NCI-H510A (cell line): ENCODE measurements around the gene TREM2.
A peak's percentile ranks its signal among the peaks of the same experiment; 100 is the strongest.
"Not testable (repeated sequence)": the region's sequence is repeated elsewhere in the genome, so short reads cannot be mapped to it uniquely, and the experiment has no call there.

ENCODE experiments used
- DNase-seq: peaks from one replicate; lab custom pipeline; 2025; lab: John Stamatoyannopoulos, UW

The TREM2 gene

GRCh38 chr6:41153992-41154625 is 8.8 kb downstream of the TREM2 start, which contains the start of gene TREML1:
Gene TREML1, minus strand, starts transcription at chr6:41154347. Its CDS starts 59 bp downstream, at chr6:41154288.
- DNase-seq, result no peak

- DNase-seq, result no peak
These were observed 9.5 kb downstream of the TREM2 start for GRCh38 chr6:41153451-41153850.

DNA sequence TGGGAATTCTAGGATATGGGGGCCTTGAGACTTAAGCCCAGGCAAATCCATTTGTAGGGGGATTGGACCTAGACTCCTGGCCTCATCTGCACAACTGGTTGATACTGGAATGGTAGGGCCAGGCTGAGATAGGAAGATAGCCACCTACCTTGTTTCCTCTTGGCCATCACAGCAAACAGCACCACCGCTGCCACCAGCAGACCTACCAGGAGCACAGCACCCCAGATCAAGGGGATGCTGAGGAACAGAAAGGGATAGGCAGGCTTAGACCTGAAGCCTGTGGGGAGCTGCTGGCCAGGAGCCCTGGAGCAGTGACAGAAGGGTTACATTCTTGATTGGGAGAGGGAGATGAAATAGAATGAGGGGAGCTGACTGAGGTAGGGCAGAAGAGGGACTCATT is 12.2 kb downstream of the TREM2 start:
- no peak for DNase-seq

DNA sequence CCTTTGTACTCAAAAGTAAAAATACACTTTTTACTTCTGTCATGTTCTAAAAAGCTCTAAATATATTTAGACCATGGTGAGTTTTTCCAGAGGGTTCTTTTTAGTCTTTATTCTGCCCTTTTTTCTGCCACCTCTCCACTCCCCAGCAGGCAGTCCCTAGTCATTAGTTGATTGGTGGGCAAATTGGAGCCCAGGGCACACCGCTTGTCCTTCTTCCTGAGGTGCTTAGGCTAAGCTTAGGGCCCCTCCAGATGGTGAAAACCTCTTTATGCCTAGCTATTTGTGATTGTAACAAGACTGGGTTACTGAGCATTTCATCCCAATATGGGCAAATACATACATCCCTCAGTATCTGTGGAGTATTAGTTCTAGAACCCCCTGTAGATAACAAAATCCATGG is 15.0 kb downstream of the TREM2 start:
- DNase-seq, result no peak

GRCh38 chr6:41136911-41137310 is 26.0 kb downstream of the TREM2 start:
- DNase-seq, result no peak

DNA sequence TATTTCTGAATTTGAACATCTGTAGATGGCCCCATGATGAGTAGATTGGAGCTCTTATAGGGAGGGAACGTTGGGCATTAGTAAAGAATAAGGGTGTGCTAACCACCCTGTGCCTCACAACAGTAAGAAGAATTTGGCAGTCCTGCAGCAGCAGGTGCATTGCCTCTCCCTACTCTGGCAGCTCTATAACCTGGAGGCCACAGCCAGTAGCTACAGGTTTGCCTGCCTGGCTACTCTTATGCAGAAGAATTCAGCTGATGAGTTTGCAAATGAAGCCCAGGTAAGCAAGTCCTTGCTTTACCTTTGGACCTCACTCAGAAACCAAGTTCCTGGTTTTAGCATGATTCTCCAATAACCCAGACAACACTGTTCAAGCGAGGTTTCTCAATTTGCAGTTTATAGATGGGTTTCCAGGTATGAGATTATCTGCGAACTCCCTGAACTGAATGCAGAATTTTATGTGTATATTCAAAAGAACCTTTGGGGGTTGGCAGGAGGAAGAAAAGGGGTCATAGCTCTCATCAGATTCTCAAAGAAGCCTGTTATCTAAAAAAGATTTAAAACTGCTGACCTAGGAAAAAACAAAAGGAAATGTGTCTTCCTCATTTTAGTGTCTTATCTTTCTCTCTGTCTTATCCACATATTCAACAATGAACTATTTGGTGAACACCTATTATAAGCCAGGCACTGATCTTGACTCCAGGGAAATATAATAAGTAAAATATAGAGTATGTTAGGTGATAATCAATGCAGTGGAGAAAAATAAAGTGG is 27.7 kb downstream of the TREM2 start:
- DNase-seq, result no peak

GRCh38 chr6:41132254-41132653 is 30.7 kb downstream of the TREM2 start:
- no peak for DNase-seq

- no peak for DNase-seq
These were observed 37.6 kb downstream of the TREM2 start for GRCh38 chr6:41125282-41125681.

DNA sequence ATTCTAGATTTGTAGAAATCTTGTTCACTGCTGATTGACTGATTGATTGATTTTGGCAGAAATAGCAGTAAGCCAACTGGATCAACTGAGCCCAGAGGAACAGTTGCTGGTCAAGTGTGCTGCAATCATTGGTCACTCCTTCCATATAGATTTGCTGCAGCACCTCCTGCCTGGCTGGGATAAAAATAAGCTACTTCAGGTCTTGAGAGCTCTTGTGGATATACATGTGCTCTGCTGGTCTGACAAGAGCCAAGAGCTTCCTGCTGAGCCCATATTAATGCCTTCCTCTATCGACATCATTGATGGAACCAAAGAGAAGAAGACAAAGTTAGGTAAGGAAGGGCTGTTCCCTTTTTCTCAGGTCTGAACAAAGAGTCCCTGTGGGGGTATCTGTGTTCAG is 40.0 kb downstream of the TREM2 start:
- peak; percentile 79 for DNase-seq

DNA sequence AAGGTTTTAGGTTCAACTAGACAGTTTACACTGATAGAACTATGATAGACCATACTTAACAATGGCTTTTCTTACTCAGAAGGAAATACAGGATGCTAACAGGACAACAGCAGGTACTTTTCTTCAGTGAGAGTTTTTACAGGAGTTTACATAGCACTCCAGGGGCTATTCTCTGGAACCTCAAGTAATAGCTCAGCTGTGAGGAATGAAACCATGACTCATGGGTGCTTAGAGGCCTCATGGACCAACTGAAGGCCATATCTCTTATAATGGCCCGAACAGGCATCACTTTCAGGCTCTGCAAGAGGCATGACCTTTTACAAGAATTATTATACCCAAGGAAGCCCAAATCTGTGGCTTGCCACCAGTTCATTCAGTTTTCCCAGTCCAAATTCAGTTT is 40.5 kb downstream of the TREM2 start:
- peak; percentile 26 for DNase-seq

DNA sequence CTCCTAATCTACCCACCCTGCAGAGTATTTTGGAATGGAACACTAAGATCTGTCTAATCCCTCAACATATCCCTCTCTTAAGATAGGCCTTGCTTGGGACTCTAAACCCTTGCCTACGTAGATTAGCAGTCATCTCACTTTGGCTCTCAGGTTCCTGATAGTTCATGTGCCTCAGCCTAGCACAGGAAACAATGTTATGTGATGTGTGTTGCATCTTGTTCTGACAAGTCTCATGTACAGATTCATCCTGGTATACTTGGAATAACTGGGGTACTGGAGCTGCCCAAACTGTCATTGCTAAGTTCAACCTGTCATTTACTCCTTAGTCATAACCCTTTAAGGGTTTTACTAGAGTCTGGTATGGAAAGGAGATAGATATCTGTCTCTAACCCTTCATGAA is 42.9 kb downstream of the TREM2 start:
- DNase-seq, result no peak

GRCh38 chr6:41119508-41119907 is 43.4 kb downstream of the TREM2 start:
- no peak for DNase-seq

DNA sequence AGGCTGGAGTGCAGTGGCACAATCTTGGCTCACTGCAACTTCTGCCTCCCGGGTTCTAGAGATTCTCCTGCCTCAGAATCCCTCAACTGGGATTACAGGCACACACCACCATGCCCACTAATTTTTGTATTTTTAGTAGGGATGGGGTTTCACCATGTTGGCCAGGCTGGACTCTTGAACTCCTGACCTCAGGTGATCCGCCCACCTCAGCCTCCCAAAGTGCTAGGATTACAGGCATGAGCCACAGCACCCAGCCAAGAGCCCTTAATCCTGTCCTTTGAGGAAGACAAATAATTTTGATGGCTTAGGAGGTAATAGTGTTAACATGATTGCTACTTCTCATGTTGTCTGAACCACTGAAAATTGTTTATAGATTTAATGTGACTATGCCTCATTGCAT is 47.9 kb downstream of the TREM2 start:
- not testable (repeated sequence) for DNase-seq

DNA sequence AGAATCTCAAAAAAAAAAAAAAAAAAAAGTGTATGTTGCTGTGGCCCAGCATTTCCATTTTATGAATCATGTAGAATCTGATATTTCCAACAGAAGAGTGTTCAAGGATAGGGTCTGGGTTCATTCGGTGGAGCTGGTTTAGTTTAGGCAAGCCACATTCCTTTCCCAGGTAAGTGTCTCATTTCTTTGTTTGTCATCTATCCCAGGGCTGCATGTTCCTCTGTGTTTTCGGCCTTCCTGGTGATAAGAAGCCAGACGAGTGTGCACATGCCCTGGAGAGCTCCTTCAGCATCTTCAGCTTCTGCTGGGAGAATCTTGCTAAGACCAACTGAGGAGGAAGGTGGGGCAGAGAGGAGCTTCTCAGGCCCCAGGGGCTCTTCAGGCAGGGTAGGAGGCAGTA is 51.9 kb downstream of the TREM2 start:
- no peak for DNase-seq
